ENCODE results near the gene BIVM.

Gene BIVM

GRCh38 chr13:102788683-102789082 lies 10.2 kb upstream of the BIVM start:
- no peak for FAIRE-seq

DNA sequence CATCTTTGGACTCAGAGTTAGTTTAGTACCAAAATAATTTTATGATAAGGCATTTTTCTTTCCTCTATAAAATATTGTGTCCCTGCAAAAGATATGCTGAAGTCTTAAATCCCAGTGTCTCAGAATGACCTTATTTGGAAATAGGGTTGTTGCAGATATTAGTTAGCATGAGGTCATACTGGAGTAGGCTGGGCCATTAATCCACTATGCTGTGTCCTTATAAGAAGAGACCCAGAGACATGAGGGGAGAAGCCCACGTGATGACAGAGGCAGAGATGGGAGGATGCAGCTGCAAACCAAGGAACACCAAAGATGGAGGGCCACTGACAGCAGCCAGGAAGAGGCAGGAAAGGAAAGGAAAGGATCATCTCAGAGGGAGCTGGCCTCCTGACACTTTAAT lies 6.5 kb upstream of the BIVM start:
- FAIRE-seq = no peak

DNA sequence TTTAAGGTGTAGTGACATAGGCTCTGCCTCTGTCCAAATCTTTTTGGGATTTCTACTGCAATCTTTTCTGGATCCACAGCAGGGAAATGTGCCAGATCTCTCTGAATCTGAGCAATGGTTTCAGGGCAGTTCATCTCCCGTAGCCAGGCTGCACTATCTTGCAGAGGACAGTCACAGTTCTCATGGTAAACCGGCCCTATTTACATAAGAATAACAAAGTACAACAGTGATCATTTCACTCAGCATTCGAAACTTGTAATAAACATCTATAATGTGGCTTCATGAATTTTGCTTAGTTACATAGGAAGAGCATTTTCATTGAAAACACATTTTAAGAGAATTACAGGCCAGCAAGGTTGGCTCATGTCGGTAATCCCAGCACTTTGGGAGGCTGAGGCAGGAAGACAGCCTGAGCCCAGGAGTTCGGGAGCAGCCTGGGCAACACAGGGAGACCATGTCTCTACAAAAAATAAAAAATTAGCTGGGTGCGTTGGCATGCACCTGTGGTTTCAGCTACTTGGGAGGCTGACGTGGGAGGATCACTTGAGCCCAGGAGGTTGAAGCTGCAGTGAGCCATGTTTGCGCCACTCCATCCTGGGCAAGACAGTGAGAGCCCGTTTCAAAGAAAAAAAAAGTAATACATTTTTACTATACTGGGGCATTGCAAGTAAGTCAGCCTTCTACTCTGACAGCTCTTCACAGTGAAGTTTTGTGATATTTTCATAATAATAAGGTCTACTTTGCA lies 5.1 kb upstream of the BIVM start:
- FAIRE-seq = no peak

DNA sequence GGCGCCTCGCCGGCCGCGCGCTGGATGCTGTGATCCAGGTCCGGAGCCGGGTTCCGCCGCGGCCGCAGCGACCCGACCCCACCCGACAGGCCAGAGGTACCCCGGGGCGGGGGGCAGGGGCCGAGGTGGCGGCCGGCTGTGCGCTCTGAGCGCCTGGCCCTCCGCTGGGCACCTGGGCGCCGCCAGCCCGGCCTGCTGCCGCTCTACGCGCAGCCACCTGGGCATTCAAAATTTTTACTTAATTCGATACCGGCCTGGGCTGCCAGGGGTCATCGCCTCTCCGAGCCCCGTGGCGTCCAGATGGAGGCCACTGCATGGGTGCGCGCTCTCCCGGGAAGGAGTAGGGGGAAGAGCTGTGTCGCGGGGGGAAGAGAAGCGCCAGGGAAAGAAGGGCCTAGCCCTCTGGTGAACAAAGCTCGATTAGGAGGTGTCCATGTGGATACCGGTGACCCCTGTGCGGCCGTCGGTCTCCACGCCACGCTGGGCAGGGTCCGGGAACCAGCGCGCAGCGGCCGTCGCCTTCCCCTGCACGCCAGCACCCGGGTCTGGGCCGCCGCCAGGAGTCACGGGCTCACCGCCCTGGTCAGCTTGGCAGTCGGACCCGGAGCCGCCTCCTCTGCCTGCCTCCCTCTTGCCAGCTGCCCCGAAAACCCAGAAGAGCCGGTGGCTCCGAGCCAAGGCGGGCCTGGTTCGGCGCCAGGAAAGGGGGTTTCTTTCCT lies 666 bp downstream of the BIVM start:
- no peak for FAIRE-seq

GRCh38 chr13:102800145-102801041 lies 1.5 kb downstream of the BIVM start:
- FAIRE-seq = no peak

DNA sequence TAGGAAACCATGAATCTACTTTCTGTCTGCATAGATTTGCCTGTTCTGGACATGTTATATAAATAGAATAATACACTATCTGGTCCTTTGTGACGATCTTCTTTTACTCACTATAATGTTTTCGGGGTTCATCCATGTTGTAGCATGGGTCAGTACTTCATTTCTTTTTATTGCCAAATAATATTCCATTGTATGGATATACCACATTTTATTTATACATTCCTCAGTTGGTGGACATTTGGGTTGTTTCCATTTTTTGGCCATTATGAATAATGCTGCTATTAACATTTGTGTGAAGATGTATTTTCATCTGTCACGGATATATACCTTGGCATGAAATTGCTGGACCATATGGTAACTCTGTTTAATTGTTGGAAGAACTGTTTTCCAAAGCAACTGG lies 6.8 kb downstream of the BIVM start:
- FAIRE-seq = no peak

GRCh38 chr13:102807699-102808098 lies 8.8 kb downstream of the BIVM start:
- FAIRE-seq = no peak

DNA sequence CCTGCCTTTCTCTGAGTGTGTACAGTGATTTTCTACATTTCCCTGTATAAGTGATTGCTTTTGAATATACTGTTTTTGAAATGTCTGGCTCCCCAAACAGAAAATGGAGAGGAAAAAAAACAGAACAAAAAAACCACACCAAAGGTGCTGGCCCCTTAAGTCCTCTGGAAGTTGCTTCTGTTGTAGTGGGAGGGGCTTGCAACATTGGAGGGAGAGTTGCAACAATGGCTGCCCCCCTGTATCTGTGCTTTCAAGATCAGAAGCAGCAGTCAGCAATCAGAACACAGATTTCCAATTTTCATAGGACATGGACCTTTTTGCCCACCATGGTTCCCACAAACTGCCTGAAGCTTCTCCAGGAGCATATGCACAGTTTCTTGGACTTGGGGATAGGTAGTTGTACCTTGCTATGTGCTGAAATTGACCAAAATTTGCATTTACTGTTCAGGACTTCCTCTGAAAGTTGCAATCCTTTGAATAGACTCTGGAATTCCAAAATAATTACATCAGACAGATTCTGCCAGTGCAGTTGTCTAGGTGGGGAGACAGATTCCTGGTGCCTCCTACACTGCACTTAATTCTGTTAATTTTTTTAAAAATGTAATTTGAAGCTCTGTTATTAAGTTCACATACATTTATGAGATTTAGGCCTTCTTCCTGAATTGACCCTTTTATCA lies 13.8 kb downstream of the BIVM start:
- no peak for FAIRE-seq

DNA sequence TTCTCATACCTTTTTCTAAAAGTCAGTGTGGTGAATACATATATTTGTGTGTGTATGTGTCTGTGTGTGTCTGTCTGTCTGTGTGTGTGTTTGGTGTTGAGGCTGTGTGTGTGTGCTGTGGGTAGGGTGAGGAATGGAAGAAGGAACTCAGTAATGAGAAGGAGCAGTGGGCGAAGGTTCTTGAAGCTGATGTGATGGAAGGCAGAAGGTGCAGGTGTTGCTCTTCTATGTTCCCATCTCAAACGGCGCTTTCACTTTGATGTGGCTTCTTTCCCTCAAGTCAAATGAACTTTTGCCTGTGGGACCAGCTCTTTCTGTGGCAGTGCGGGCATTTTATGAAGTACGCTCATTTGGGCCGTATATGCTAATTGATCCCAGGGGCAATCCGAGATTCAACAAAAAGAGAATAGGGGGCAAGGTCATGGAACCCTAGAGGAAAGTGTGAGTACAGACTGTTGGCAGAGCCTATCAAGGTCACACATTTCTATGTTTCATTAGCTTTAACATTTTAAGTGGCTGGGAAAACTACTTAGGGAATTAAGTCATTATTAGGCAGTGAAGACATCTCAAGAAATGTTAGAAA lies 15.2 kb downstream of the BIVM start:
- no peak for FAIRE-seq

DNA sequence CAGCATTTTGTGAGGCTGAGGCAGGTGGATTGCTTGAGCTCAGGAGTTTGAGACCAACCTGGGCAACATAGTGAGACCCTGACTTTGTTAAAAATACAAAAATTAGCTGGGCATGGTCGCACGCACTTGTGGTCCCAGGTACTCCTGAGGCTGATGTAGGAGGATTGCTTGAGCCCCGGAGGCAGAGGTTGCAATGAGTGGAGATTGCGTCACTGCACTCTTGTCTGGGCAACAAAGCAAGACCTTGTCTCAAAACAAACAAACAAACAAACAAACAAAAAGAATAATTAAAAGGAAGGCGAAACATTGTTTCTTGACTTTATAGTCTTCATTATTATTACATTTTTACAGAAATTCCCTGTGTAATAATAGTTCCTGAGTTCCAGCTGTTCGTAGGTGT lies 15.9 kb downstream of the BIVM start:
- FAIRE-seq = no peak

DNA sequence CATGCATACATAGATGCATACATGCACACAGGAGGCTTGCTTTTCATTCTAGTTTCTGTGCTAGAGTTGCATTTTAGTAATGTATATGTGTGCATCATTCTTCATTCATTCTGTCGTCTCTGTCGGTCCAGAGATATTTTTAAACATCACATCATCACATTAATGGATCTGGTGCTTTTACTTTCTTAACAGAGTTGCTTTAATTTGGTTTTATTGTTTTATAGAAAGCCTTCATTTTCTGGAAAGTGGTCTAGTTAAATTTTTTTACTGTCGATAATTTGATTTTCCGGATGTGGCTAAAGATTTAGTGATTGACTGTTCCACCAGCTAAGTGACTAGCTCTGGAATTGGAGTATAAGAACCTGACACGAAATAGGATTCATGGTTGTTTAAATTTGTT lies 16.9 kb downstream of the BIVM start:
- FAIRE-seq = no peak

DNA sequence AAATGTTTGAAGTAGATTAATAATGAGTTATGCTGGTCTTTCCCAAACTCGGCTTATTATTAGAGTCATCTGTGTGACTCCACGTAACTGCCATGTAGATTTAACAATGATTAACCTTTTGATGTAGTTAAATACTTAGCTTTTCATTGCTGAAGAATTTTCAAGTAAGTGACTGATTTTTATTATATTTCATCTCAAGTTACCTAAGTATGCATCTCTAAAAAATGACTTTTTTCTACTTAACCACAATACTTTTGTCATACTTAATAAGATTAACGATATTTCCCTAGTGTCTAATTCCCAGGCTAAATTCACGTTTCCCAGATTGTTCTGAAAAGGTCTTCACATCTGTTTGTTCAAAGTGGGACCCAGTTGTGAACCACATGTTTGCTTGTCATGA lies 17.8 kb downstream of the BIVM start:
- no peak for FAIRE-seq

- no peak for FAIRE-seq
These were observed 18.3 kb downstream of the BIVM start for GRCh38 chr13:102817241-102817640.

- FAIRE-seq = no peak
These were observed 19.0 kb downstream of the BIVM start for GRCh38 chr13:102817907-102818306.

- FAIRE-seq = no peak
These were observed 26.5 kb downstream of the BIVM start for GRCh38 chr13:102825400-102825799.

DNA sequence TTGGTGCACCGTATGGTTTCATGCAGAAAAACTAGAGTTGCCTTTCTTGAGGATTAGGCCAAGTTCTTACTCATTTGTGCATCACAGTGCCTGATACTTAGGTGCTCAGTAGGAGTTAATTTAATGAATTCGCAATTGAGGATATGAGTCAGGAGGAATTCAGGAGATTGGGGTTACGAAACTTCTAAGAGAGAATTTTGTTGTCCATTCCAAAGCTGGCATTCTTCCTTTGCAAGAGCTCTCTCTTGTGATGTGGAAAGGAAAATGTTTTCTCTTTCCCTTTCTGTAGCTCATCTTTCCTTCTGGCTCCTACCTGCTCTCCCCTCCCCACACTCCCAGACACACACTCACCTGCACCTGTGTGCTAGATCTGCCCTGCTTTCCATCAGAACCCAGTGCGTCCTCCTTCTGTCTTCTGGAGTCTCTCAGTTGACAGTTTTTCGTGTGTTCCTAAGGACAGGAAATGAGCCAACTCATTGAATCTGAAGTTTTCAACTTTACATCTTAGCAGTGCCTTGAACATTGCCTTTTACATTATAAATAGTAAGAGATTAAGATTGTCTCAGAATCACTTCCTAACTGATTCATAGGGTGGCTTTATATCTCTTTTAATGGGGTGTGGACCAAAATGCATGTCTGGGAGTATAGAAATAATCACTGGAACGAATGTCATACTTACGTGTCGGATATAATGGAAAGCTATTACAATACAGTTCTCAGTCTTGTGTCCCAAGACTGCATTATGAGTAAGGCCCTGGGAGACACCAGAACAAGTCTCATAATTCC lies 27.2 kb downstream of the BIVM start:
- FAIRE-seq = no peak

DNA sequence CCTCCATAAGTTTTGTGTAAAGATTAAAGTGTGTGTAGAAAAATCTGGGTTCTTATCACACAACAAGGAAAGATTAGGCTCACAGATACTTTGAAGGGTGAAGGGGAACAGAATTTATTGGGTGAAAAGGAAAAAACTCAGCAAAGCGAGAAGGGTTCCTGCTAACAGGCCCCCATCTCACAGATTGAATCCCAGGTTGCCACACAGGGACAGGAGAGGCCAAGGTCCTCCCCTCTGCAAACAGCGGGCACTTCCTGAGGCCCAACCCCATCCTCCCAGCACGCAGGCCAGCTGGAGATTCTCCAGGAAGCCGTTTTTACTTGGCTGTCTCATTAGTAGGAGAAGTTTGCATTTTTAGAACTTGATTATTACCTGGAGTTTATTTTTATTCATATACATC lies 31.7 kb downstream of the BIVM start:
- FAIRE-seq = no peak

DNA sequence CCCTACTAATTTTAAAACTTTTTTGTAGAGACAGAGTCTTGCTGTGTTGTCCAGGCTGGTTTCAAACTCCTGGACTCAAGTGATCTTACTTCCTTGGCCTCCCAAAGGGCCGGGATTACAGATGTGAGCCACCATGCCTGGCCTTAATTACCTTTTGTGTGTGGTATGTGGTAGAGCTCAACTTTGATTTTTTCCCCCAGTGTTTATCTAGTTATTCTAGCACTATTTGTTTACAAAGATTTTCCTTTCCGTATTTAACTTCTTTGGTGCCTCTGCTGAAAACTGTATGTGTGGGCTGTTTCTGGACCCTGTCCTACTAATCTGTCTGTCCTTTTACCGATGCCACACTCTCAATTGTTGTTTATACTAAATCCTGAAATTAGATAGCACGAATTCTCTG lies 37.6 kb downstream of the BIVM start:
- no peak for FAIRE-seq

DNA sequence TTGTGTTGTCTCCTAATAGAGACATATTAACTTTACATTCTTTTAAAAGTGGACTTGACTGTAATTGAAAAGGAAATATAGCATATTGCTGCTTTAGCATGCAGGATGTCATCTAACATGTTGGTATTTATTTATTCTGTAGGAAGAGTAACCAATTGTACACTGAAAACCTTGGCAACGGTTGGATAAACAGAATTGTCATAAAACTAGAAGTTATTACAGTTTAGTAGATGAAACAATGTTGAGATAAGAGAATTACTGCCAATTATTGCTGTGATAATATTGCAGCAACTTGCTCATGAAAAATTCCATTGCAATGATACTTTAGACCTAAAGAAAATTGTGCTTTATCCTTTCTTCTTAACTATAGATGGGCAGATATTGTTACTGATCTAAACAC lies 39.4 kb downstream of the BIVM start:
- FAIRE-seq = no peak

DNA sequence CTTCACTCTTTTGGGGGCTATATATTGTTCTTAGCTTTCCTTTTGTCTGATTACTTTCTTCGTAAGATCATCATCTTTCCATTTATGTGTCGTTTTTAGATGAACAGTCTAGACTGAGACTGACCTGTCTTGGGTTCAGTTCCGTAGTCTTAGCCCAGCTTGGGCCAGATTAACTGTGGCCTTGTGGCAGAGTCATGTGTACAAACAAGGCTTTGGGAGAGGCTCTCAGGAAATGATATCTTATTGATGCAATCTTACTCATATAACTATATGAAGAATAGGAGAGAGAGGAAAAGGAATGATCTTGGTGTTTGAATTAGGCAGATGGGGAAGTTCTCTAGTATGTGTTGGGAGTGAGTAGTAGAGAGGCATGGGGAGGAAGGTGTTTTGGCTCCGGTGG lies 40.1 kb downstream of the BIVM start:
- no peak for FAIRE-seq

DNA sequence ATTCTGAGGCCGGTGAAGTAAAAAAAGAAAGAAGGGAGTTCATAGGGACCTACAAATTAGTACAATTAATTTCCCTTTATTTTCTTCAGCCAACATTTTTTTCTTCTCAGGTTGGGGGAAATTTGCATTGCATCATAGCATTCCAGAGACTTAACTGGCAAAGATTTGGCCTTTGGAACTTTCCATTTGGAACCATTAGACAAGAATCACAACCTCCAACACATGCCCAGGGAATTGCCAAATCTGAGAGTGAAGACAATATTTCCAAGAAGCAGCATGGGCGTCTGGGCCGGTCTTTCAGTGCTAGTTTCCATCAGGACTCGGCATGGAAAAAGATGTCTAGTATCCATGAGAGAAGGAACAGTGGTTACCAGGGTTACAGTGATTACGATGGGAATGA lies 40.5 kb downstream of the BIVM start:
- no peak for FAIRE-seq

DNA sequence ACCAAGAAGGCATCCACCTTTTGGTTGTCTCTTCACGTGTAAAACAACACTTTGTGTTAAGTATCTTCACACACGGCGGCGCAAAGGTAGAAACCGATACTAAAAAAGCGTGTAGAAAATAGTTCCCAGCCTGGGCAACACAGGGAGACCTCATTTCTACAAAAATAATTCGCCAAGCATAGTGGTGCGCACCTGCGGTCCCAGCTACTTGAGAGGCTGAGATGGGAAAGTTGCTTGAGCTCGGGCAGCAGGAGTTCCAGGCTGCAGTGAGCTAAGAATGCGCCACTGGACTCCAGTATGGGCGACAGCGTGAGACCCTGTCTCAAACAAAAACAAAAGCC lies 46.3 kb downstream of the BIVM start:
- FAIRE-seq = no peak

Data from TTC549 (cell line).